CD4-positive, alpha-beta T cell treated with Interleukin-17A for 1 hour (primary cell): ENCODE measurements around the gene ACOT11.
A peak's percentile ranks its signal among the peaks of the same experiment; 100 is the strongest.
"Not testable (repeated sequence)": the region's sequence is repeated elsewhere in the genome, so short reads cannot be mapped to it uniquely, and the experiment has no call there.

Experiments used
- DNase-seq: peaks from one replicate; pipeline ENCODE4 v3.0.0-alpha.2; 2020

ACOT11 gene

GRCh38 chr1:54547601-54548388 is at the start of gene ACOT11:
Gene ACOT11, plus strand, starts transcription at chr1:54548228. Its CDS starts 82 bp downstream, at chr1:54548310.
- no peak for DNase-seq

- no peak for DNase-seq
Measured at GRCh38 chr1:54498383-54499096, 49.5 kb upstream of the ACOT11 start.

- DNase-seq: no peak
Measured at GRCh38 chr1:54499097-54499359, 49.0 kb upstream of the ACOT11 start.

GRCh38 chr1:54499360-54500106 is 48.5 kb upstream of the ACOT11 start:
- DNase-seq: peak; percentile 49

GRCh38 chr1:54500107-54500431 is 48.0 kb upstream of the ACOT11 start:
- DNase-seq: no peak

- no peak for DNase-seq
Measured at GRCh38 chr1:54501849-54502248, 46.2 kb upstream of the ACOT11 start.

- no peak for DNase-seq
Measured at GRCh38 chr1:54502342-54502741, 45.7 kb upstream of the ACOT11 start.

- DNase-seq: no peak
Measured at GRCh38 chr1:54506594-54506993, 41.4 kb upstream of the ACOT11 start.

- DNase-seq: no peak
Measured at GRCh38 chr1:54507033-54507870, 40.8 kb upstream of the ACOT11 start.

- DNase-seq: no peak
Measured at GRCh38 chr1:54510715-54511270, 37.2 kb upstream of the ACOT11 start.

GRCh38 chr1:54513921-54514580 is 34.0 kb upstream of the ACOT11 start:
- not testable (repeated sequence) for DNase-seq

GRCh38 chr1:54516249-54516920 is 31.6 kb upstream of the ACOT11 start:
- no peak for DNase-seq

GRCh38 chr1:54517496-54517895 is 30.5 kb upstream of the ACOT11 start:
- no peak for DNase-seq

- no peak for DNase-seq
Measured at GRCh38 chr1:54518489-54518888, 29.5 kb upstream of the ACOT11 start.

- no peak for DNase-seq
Measured at GRCh38 chr1:54519709-54520108, 28.3 kb upstream of the ACOT11 start.

GRCh38 chr1:54520631-54521321 is 27.3 kb upstream of the ACOT11 start:
- DNase-seq: no peak

GRCh38 chr1:54526565-54526964 is 21.5 kb upstream of the ACOT11 start:
- DNase-seq: not testable (repeated sequence)

GRCh38 chr1:54528613-54529012 is 19.4 kb upstream of the ACOT11 start:
- no peak for DNase-seq

GRCh38 chr1:54532033-54532432 is 16.0 kb upstream of the ACOT11 start:
- DNase-seq: no peak

GRCh38 chr1:54536656-54537055 is 11.4 kb upstream of the ACOT11 start:
- DNase-seq: not testable (repeated sequence)

- DNase-seq: no peak
Measured at GRCh38 chr1:54537611-54538010, 10.4 kb upstream of the ACOT11 start.
